Measurements from ENCODE around the gene CHD1. TPM values are rescaled to one million over a fixed set of nuclear protein-coding genes. Genes with fewer than 3 reads are reported as not detected.

The CHD1 gene
- total RNA-seq, 1 donor from 2014 or later: 35.5 TPM

DNA sequence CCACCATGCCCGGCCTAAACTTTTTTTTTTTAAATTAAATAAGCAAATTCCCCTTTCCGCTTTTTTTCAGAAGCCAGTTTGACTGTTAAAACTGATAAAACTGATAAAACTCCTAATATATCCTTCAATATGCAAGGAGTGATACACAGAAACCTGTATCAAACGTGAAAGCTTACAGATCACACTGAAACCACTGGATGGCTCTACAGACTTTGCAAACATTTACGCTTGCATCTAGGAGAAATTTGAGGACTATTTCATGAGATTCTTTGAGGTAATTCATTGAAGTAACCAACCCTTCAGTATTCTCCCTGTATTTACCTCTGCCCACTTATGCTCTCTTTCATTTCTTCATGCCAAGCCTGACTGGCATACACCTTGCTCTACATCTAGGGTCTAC is 40.6 kb upstream of the CHD1 start:
- H3K4me3 ChIP-seq: no peak overlapping the region
- TF ChIP-seq, protein P1, sequence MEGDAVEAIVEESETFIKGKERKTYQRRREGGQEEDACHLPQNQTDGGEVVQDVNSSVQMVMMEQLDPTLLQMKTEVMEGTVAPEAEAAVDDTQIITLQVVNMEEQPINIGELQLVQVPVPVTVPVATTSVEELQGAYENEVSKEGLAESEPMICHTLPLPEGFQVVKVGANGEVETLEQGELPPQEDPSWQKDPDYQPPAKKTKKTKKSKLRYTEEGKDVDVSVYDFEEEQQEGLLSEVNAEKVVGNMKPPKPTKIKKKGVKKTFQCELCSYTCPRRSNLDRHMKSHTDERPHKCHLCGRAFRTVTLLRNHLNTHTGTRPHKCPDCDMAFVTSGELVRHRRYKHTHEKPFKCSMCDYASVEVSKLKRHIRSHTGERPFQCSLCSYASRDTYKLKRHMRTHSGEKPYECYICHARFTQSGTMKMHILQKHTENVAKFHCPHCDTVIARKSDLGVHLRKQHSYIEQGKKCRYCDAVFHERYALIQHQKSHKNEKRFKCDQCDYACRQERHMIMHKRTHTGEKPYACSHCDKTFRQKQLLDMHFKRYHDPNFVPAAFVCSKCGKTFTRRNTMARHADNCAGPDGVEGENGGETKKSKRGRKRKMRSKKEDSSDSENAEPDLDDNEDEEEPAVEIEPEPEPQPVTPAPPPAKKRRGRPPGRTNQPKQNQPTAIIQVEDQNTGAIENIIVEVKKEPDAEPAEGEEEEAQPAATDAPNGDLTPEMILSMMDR (IDR thresholded peaks at IDR 0.05): no peak
- no peak for DNase-seq (ENCODE audit: low spot score in 2 of 2)
- intact Hi-C loops (cut with DNase I): no loop called here
- H3K36me3 ChIP-seq: no peaks in the 10 kb centered on the region
- peaks cover 0 to 34% of the 10 kb centered on the region in 2 donors for H3K9me3 ChIP-seq
- H3K4me1 ChIP-seq: no peaks in the 10 kb centered on the region
- no peaks in the 10 kb centered on the region for H3K27me3 ChIP-seq
- no peak overlapping the region for H3K27ac ChIP-seq

DNA sequence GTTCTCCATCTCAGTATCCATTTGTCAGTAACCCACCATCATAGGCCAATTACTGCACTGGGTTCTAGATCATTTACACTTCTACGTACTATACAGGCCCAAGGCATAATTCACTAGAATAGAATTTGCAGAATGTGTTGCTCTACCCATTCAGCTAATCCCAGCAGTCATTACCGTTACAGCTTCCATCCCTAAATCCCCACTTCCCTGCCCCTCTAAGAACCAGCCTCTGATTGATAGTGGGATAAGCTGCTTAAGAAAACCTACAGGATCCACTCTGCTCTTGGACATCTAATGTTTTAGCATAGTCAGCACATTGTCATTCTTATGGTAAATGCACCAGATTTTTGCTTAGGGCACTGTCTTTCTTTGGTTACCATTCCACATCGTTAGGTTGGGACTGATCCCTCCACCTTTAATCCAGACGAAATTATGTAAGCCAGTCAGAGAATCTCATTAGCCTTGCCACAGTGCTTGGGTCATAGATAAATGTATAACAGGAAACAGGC is 39.3 kb upstream of the CHD1 start:
- no peaks in the 10 kb centered on the region for H3K27me3 ChIP-seq
- intact Hi-C loops (cut with DNase I): no loop called here
- H3K36me3 ChIP-seq: no peaks in the 10 kb centered on the region
- no peak overlapping the region for H3K27ac ChIP-seq
- TF ChIP-seq, protein P1 (IDR thresholded peaks at IDR 0.05): no peak
- H3K4me1 ChIP-seq: no peaks in the 10 kb centered on the region
- no peak for DNase-seq (ENCODE audit: low spot score in 2 of 2)
- H3K9me3 ChIP-seq: peaks cover 0 to 34% of the 10 kb centered on the region in 2 donors
- H3K4me3 ChIP-seq: no peak overlapping the region

DNA sequence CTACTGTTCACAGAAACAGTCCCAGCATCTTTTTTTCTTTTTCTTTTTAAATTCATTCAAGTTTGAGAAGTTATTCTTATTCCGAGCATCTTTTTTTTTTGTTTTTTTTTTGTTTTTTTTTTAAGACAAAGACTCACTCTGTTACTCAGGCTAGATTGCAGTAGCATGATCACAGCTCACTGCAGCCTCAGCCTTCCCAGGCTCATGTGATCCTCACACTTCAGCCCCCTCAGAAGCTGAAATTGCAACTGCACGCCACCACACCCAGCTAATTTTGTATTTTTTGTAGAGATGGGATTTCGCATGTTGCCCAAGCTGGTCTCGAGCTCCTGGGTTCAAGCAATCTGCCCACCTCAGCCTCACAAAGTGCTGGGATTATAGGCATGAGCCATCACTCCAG is 36.4 kb upstream of the CHD1 start:
- TF ChIP-seq, protein P1 (IDR thresholded peaks at IDR 0.05): no peak
- no peak overlapping the region for H3K27ac ChIP-seq
- no peaks in the 10 kb centered on the region for H3K36me3 ChIP-seq
- no peak for DNase-seq (ENCODE audit: low spot score in 2 of 2)
- no peaks in the 10 kb centered on the region for H3K27me3 ChIP-seq
- no peaks in the 10 kb centered on the region for H3K4me1 ChIP-seq
- intact Hi-C loops (cut with DNase I): no loop called here
- peaks cover 0 to 34% of the 10 kb centered on the region in 2 donors for H3K9me3 ChIP-seq
- no peak overlapping the region for H3K4me3 ChIP-seq

DNA sequence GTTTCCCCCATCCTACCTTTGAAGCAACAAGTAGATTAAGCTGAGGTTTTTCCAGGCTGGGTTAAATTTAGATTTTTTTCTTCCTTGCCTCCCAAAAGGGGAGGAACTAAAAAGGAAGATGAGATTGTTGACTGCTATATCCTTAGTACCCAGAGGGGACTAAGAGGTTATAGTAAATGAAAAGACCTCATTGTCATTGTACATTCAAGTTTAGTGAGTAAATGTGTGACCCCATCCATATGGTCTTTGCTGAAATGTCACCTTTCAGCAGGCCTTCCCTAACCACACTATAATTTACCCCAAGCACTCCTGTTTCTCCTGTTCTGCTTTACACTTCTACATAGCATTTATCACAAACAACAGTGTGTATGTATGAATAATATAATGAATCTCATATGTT is 35.8 kb upstream of the CHD1 start:
- Histone ChIP-seq H3K36me3 (no peaks in the 10 kb centered on the region), H3K4me3 (no peak overlapping the region), H3K4me1 (no peaks in the 10 kb centered on the region), H3K27me3 (no peaks in the 10 kb centered on the region), H3K9me3 (peaks cover 0 to 34% of the 10 kb centered on the region in 2 donors), H3K27ac (no peak overlapping the region)
- no peak for DNase-seq (ENCODE audit: low spot score in 2 of 2)
- TF ChIP-seq, protein P1 (IDR thresholded peaks at IDR 0.05): no peak
- intact Hi-C loops (cut with DNase I): no loop called here

DNA sequence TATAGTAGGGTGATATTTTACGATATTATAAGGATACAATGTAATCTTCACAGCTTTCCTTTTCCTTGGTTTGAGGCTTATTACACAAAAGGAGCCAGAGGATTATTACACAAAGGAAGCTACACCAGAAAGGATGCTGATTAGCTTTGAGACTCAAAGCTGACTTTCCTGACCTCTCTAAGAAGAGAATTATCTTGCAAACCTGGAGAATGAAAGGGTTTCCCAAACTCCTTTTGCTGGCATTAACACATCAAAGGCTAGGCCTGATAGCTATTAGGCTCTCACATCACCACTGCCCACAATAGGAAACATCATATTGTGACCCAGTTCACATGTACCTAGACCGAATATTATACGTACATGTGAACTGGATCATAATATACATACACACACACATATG is 34.2 kb upstream of the CHD1 start:
- Histone ChIP-seq H3K4me1 (no peaks in the 10 kb centered on the region), H3K36me3 (no peaks in the 10 kb centered on the region), H3K27ac (no peak overlapping the region), H3K4me3 (no peak overlapping the region), H3K9me3 (peaks cover 0 to 26% of the 10 kb centered on the region in 2 donors), H3K27me3 (no peaks in the 10 kb centered on the region)
- no peak for DNase-seq (ENCODE audit: low spot score in 2 of 2)
- TF ChIP-seq, protein P1 (IDR thresholded peaks at IDR 0.05): no peak
- intact Hi-C loops (cut with DNase I): no loop called here

DNA sequence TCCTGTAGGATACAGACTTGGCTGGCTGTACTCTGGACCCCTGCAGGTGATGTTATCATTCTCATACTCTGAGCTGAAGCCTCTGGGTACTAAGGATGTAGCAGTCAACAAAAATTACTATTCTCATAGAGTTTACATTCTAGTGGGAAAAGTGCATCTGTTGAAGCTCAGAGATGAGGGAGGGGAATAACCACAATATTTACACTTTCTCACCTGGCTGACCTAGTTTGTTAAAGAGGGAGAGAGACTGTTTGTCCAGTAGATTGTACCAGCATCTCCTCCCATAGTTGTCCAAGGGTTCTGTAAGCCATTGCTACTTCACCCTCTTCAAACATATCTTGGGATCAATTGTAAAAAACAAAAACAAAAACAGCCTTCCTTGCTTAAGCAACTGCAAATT is 33.8 kb upstream of the CHD1 start:
- TF ChIP-seq, protein P1 (IDR thresholded peaks at IDR 0.05): no peak
- no peak for DNase-seq (ENCODE audit: low spot score in 2 of 2)
- H3K27ac ChIP-seq: no peak overlapping the region
- no peaks in the 10 kb centered on the region for H3K27me3 ChIP-seq
- no peak overlapping the region for H3K4me3 ChIP-seq
- intact Hi-C loops (cut with DNase I): no loop called here
- H3K9me3 ChIP-seq: peaks cover 0 to 24% of the 10 kb centered on the region in 2 donors
- H3K4me1 ChIP-seq: no peaks in the 10 kb centered on the region
- H3K36me3 ChIP-seq: no peaks in the 10 kb centered on the region

All from ascending aorta (tissue), 2 donors.